Amniotic stem cell (primary cell): ENCODE results near the gene FAM168A.

ENCODE experiments used
- DNase-seq: peaks from one replicate; lab custom pipeline; 2025; lab: John Stamatoyannopoulos, UW

FAM168A gene

GRCh38 chr11:73428227-73428626 lies 169.7 kb downstream of the FAM168A start:
- DNase-seq = no peak

- DNase-seq = no peak
Observed at GRCh38 chr11:73426219-73426850, 171.6 kb downstream of the FAM168A start.

- DNase-seq = no peak
Observed at GRCh38 chr11:73425108-73425507, 172.8 kb downstream of the FAM168A start.

- DNase-seq = no peak
Observed at GRCh38 chr11:73423506-73423905, 174.4 kb downstream of the FAM168A start.

- DNase-seq = no peak
Observed at GRCh38 chr11:73422886-73423285, 175.0 kb downstream of the FAM168A start.

DNA sequence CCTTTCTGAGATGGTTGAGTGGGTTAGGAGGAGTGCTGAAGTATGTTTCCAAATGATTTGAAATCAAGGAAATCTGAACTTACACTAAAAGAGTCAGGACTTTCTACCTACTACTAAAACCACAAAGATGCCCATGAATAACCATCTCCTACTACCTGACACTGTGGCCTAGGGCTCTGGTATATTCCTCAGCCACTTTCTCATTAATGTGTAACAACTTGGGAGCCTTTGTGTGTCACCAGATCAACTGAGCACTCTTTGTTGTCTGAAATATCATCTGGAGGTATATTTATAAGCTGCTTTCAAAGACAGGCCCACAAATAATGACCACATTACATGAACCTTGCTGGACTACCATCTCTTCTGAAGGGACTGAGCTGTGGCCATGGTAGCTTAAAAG lies 177.8 kb downstream of the FAM168A start:
- DNase-seq = no peak

DNA sequence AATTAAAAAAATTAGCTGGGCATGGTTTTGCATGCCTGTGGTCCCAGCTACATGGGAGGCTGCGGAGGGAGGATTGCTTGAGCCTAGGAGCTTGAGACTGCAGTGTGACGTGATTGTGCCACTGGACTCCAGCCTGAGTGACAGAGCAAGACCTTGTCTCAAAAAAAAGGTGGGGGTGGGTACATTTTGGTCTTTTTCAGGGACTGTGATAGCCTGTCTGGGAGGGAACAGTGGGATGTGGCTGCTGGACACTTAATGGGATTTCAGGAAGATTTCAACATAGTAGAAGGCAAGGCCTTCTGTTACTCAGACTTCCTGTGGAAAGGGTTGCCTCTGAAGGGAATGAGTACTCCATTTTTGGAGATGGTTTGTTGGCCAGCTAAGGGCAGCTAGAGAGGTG lies 181.1 kb downstream of the FAM168A start:
- no peak for DNase-seq

GRCh38 chr11:73415854-73416615 lies 181.9 kb downstream of the FAM168A start:
- DNase-seq = no peak

- DNase-seq = no peak
Observed at GRCh38 chr11:73414977-73415651, 182.8 kb downstream of the FAM168A start.

- no peak for DNase-seq
Observed at GRCh38 chr11:73413256-73413655, 184.7 kb downstream of the FAM168A start.

DNA sequence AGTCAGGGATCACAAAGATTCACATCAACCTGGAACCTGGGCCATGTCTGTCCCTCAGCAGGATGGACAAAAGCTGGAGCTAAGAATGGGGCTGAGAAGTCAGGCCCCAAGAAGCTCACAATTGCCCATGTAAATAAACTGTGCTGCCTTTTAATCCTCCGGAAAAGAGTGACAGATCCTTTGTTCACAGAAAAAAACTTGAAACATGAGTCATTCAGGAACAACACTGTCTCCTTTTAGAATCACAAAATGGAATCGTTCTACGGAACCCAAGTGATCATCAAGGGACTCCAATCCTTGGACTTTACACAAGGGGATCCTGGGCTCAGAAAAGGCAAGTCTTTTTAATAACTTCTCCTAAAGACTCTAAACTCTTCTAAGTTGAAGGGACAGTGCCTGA lies 185.6 kb downstream of the FAM168A start:
- no peak for DNase-seq

DNA sequence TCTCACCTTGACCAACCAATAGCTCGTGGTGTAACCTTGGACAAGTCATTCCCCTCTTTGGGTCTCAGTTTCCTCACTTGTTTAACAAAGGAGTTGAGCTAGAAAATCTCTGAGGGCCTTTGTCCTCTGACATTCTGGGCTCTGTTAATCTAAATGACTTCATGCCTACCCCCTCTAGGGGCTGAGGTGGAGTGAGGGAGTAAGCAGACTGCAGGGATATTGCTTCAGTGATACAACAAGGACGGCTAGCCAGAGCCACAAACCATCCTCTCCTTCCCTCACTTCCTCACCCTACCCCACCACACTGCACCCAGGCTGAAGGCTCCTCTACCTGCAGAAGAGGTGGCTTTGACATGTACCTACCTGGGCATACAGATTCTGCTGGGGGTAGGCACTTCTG lies 186.9 kb downstream of the FAM168A start:
- DNase-seq = no peak

- no peak for DNase-seq
Observed at GRCh38 chr11:73410627-73411026, 187.3 kb downstream of the FAM168A start.

GRCh38 chr11:73409431-73409830 lies 188.5 kb downstream of the FAM168A start:
- DNase-seq = no peak

DNA sequence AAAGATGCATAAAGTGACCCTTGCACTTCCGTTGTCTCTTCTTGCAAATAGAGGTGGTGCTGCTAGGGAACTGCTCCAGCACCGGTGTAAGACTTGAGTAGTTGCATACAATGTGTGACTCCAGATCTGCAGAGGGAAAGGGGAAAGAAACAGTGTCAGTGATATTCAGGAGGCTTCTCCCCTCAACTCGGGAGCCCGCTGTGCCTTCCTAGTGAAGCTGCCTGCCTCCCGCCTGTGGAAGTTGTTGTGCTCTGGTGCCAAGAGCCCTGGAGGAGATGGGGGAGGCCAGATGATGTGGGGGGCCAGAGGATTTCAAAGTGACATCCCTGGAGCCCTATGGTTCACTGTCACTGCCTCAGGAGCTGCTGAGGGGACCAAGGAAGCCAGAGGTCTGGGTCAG lies 191.3 kb downstream of the FAM168A start:
- DNase-seq = no peak

DNA sequence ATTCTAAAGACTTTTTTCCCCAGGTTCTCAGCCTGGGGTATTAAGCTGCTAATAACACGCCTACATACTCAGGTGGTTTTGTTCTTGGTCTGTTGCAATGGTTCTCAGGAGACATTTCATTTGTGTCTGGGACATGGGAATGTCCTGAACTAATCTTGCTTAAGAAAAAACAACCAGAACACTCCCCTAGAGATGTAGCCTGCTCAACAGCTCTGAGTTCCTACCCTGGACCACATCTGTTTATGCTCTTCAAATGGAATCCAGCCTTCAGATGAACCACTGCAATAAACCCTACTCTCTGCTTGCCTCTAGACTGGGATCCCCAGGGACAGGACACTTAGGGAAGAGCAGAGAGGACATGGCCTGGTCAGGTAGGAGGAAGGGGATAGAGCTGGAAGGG lies 191.8 kb downstream of the FAM168A start:
- no peak for DNase-seq

- no peak for DNase-seq
Observed at GRCh38 chr11:73405146-73405510, 192.8 kb downstream of the FAM168A start.

GRCh38 chr11:73404506-73405145 lies 193.3 kb downstream of the FAM168A start:
- no peak for DNase-seq

DNA sequence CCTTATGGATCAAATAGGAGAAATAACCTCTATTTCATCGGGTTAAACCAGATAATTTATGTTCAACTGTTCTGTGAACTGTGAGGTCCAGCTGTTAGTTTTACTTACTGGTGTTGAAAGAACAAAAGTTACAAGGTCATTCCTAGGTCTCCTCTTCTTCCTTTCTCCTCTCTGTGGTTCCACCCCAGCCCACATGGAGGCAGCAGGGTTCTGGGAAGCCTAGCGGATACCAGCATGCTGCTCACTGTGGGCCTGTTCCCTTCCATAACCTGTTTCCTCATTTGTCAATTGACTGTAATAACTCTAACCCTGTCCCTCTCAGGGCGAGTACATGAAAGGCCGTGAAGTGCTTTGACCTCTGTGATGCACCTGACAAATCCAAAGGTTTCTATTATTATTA lies 193.9 kb downstream of the FAM168A start:
- no peak for DNase-seq

DNA sequence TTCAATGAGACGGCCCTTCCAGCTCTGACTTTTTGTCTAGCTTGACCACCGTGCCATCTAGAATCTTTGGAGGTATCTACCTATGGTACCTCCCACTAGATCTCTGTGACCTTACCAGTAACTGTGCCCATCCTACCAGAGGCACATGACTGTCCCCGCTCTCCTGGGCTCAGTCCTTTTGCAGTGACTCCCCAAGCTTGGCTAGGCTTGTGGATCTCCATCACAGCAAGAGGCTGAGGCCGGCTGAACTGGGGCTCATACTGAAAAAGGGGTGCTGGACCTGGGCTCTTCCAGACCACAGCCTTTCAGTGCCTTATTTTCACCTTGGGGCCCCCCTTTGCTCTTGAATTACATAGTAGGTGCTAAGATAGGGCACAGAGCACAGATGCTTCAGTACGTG lies 194.4 kb downstream of the FAM168A start:
- DNase-seq = no peak

- no peak for DNase-seq
Observed at GRCh38 chr11:73402834-73403185, 195.1 kb downstream of the FAM168A start.

DNA sequence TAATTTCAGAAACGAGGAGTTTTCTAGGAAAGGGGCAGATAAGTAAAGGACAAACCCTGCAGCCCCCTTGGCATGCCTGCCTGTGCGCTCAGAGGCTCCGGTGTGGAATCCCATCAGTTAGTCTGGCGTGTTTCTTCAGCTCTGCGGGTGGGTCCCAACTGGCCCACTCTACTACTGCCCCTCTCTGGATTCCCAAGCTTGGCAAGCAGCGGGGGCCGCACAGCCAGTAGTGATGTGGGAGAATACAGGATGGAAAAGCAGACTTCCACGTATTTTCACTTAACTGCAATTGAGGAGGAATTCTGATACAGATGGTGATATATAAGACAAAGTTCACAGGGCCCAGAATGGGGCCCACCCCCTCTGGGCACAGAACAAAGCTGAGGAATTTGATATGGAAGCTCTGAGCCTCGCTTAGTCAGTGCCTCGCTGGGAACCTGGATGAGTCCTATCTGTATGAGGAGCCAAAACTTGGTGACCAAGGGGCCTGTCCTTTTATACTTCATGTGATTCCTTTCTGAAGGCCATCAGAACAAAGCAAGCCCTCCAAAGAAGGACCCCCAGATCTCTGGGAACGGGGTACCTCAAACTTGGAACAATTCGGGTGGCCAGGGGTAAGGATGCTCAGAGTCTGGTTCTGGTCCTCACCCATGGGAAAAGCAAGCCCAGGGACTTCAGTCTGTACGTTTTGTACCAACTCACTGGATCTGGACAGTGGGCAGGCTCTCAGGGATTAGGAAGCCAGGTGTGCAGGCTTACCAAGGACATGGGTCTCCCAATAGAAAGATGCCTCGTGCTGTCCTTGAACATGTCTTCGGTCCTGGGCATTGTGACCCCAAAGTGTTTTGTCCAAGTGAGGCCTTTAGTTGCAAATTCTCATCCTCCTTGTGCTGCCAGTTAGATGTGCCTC lies 195.7 kb downstream of the FAM168A start:
- DNase-seq = no peak
